Tibial nerve (tissue), 4 donors: ENCODE measurements around the gene WASF3. TPM values are rescaled to one million over a fixed set of nuclear protein-coding genes. Genes with fewer than 3 reads are reported as not detected.

ENCODE experiments used
- DNase-seq, 2 donors: peaks; one replicate each; pipeline ENCODE4 v3.0.0-alpha.2; 2019; ENCODE audit warnings: low spot score in 2 of 2
- H3K27ac ChIP-seq, 4 donors: fragments of 200-600 bp; sonication (generic) in 3 of 4; one replicate each; pipeline ENCODE4 v1.5.1; 2017 to 2019; ENCODE audit warnings: mild to moderate bottlenecking in 1 of 4
- H3K27me3 ChIP-seq, 2 donors: fragments of 200-600 bp; sonication (generic) in 1 of 2; one replicate each; pipeline versions ENCODE4 v1.5.1 to v1.6.0; 2017 to 2019
- H3K36me3 ChIP-seq, 3 donors: fragments of 200-600 bp; sonication (generic); one replicate each; pipeline ENCODE4 v1.5.1; 2018 to 2019
- H3K4me1 ChIP-seq, 4 donors: fragments of 200-600 bp; sonication (generic) in 3 of 4; one replicate each; pipeline ENCODE4 v1.5.1; 2017 to 2019
- H3K4me3 ChIP-seq, 4 donors: fragments of 200-600 bp; sonication (generic) in 3 of 4; one replicate each; pipeline ENCODE4 v1.5.1; 2017 to 2019; ENCODE audit warnings: mild to moderate bottlenecking in 1 of 4, moderate library complexity in 1 of 4
- H3K9me3 ChIP-seq, 4 donors: fragments of 200-600 bp; sonication (generic) in 3 of 4; one replicate each; pipeline ENCODE4 v1.5.1; 2017 to 2019
- CTCF ChIP-seq, 5 experiments: fragments of 200-600 bp in 3 of 5; fragments of 450-650 bp in 2 of 5; sonication (generic) in 3 of 5; IDR thresholded peaks; one replicate each; pipeline ENCODE4 v1.5.1; 2016 to 2019; ENCODE audit warnings: antibody characterized with exemption in 5 of 5, mild to moderate bottlenecking in 3 of 5, moderate library complexity in 2 of 5
- EP300 ChIP-seq, 2 donors: sonication (generic); formaldehyde crosslinking; IDR thresholded peaks; one replicate each; pipeline ENCODE4 v1.6.1; 2017; ENCODE audit warnings: antibody characterized with exemption in 2 of 2, mild to moderate bottlenecking in 1 of 2
- POLR2A ChIP-seq, 2 donors: fragments of 450-650 bp; IDR thresholded peaks; one replicate each; pipeline ENCODE4 v1.6.1; 2017; ENCODE audit warnings: antibody characterized with exemption in 2 of 2, mild to moderate bottlenecking in 2 of 2, moderate library complexity in 2 of 2
- whole genome bisulfite sequencing, 2 donors: methylation state at CpG; one replicate each; pipeline ENCODE4 v1.1.5; 2018; 5-methylcytosine and 5-hydroxymethylcytosine counted together
- total RNA-seq, 4 donors: library from RNA; depleted of rRNA; stranded (reverse); fragments of >200 nt; gene quantifications; one replicate each; pipeline ENCODE4 v1.1.0, GENCODE V29; 2016

WASF3 gene
- total RNA-seq, 4 donors from 2014 or later, result 23.7 to 47.9 (median 40.7) TPM

GRCh38 chr13:26668357-26669146, 111.1 kb downstream of the WASF3 start:
- Histone ChIP-seq H3K9me3 (no peaks in the 10 kb centered on the region), H3K27ac (no peak overlapping the region), H3K27me3 (no peaks in the 10 kb centered on the region), H3K36me3 (no peaks in the 10 kb centered on the region), H3K4me3 (no peak overlapping the region), H3K4me1 (no peaks in the 10 kb centered on the region)
- 91 to 92% methylated on average over 5 of the region's 5 CpGs for WGBS, 2 donors
- DNase-seq, result no peak
- TF ChIP-seq POLR2A (IDR thresholded peaks at IDR 0.05) (no peak), CTCF (IDR thresholded peaks at IDR 0.05) (no peak), EP300 (IDR thresholded peaks at IDR 0.05) (no peak)

- WGBS, 2 donors, result 94 to 99% methylated on average over 5 of the region's 5 CpGs
- Histone ChIP-seq H3K27me3 (no peaks in the 10 kb centered on the region), H3K4me3 (no peak overlapping the region), H3K9me3 (no peaks in the 10 kb centered on the region), H3K4me1 (no peaks in the 10 kb centered on the region), H3K36me3 (peaks cover 0 to 14% (median 0%) of the 10 kb centered on the region in 3 donors), H3K27ac (no peak overlapping the region)
- TF ChIP-seq POLR2A (IDR thresholded peaks at IDR 0.05) (no peak), CTCF (IDR thresholded peaks at IDR 0.05) (no peak)
- no peak for DNase-seq
These were observed 116.4 kb downstream of the WASF3 start for GRCh38 chr13:26673890-26674289.

- peaks cover 0 to 30% (median 0%) of the 10 kb centered on the region in 3 donors for H3K36me3 ChIP-seq
- no peaks in the 10 kb centered on the region for H3K4me1 ChIP-seq
- no peak overlapping the region for H3K27ac ChIP-seq
- 60 to 69% methylated on average over 4 of the region's 4 CpGs for WGBS, 2 donors
- no peak overlapping the region for H3K4me3 ChIP-seq
- no peaks in the 10 kb centered on the region for H3K9me3 ChIP-seq
- DNase-seq, result no peak
- no peaks in the 10 kb centered on the region for H3K27me3 ChIP-seq
- TF ChIP-seq EP300 (IDR thresholded peaks at IDR 0.05) (no peak), CTCF (IDR thresholded peaks at IDR 0.05) (no peak), POLR2A (IDR thresholded peaks at IDR 0.05) (no peak)
These were observed 119.7 kb downstream of the WASF3 start for GRCh38 chr13:26677156-26677555.

- 95 to 97% methylated on average over 5 of the region's 5 CpGs for WGBS, 2 donors
- no peak overlapping the region for H3K27ac ChIP-seq
- no peaks in the 10 kb centered on the region for H3K9me3 ChIP-seq
- TF ChIP-seq CTCF (IDR thresholded peaks at IDR 0.05) (no peak), EP300 (IDR thresholded peaks at IDR 0.05) (no peak), POLR2A (IDR thresholded peaks at IDR 0.05) (no peak)
- H3K4me1 ChIP-seq, result no peaks in the 10 kb centered on the region
- no peak for DNase-seq
- peaks cover 0 to 42% (median 0%) of the 10 kb centered on the region in 3 donors for H3K36me3 ChIP-seq
- no peaks in the 10 kb centered on the region for H3K27me3 ChIP-seq
- no peak overlapping the region for H3K4me3 ChIP-seq
These were observed 120.8 kb downstream of the WASF3 start for GRCh38 chr13:26678330-26678729.

- 70 to 73% methylated on average over 17 of the region's 17 CpGs for WGBS, 2 donors
- TF ChIP-seq POLR2A (IDR thresholded peaks at IDR 0.05) (no peak), EP300 (IDR thresholded peaks at IDR 0.05) (no peak), CTCF (IDR thresholded peaks at IDR 0.05) (no peak)
- Histone ChIP-seq H3K36me3 (peaks cover 0 to 47% (median 0%) of the 10 kb centered on the region in 3 donors), H3K27ac (no peak overlapping the region), H3K4me1 (no peaks in the 10 kb centered on the region), H3K4me3 (no peak overlapping the region), H3K9me3 (no peaks in the 10 kb centered on the region), H3K27me3 (no peaks in the 10 kb centered on the region)
- no peak for DNase-seq
These were observed 121.3 kb downstream of the WASF3 start for GRCh38 chr13:26678796-26679195.
